ENCODE data around the gene ZFP91.

DNA sequence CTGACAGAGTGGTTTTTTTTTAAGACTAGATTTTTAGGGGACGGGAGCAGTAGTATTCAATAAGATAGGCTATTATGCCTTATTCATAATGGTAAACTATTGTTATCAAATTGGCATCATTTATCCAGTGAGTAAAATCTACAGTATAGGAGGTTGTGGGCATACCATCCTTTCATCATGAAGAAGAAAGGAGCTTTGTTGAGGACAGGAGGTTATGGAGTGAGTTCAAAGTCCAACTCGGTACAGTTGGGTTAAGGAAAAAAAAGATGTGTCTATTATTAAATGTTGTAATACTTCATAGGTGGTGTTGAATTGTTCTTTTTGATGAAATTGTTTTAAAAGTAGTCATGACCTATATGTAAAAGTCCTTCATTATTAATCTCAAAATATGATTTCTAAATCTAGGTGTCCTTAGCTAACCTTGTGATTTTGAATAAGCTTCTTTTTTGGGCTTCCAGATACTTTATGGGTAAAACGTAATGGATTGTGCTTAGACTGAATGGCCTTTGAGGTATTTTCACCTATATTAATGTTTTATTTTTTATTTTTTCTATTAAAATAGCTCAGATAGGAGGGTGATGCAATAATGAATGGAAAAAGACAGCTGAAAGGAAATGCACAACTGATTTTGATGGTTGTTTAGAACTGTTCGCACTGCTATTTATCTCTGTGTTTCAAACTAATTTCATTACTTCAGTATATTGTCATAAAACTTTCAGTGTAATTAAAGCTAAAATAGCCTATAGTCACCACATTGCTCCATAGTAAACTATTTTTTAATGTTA, 28.3 kb downstream of the ZFP91 start:
- no peak for TF ChIP-seq POLR2A (IDR thresholded peaks at IDR 0.05)
- TF ChIP-seq, protein P1, sequence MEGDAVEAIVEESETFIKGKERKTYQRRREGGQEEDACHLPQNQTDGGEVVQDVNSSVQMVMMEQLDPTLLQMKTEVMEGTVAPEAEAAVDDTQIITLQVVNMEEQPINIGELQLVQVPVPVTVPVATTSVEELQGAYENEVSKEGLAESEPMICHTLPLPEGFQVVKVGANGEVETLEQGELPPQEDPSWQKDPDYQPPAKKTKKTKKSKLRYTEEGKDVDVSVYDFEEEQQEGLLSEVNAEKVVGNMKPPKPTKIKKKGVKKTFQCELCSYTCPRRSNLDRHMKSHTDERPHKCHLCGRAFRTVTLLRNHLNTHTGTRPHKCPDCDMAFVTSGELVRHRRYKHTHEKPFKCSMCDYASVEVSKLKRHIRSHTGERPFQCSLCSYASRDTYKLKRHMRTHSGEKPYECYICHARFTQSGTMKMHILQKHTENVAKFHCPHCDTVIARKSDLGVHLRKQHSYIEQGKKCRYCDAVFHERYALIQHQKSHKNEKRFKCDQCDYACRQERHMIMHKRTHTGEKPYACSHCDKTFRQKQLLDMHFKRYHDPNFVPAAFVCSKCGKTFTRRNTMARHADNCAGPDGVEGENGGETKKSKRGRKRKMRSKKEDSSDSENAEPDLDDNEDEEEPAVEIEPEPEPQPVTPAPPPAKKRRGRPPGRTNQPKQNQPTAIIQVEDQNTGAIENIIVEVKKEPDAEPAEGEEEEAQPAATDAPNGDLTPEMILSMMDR (IDR thresholded peaks at IDR 0.05) = no peak

Data from adrenal gland (tissue), 5 donors.